OCI-LY1 (cell line): ENCODE measurements around the gene TRUB1.
"Not testable (repeated sequence)": the region's sequence is repeated elsewhere in the genome, so short reads cannot be mapped to it uniquely, and the experiment has no call there.

Source experiments
- EZH2 ChIP-seq: fragments of 200-600 bp; sonication (generic), shearing (Covaris generic); IDR thresholded peaks from 2 replicates; pipeline ENCODE4 v1.8.0; 2017; ENCODE audit warnings: borderline replicate concordance, mixed run types, mild to moderate bottlenecking, antibody characterized with exemption, low read length, moderate library complexity, mixed read lengths
- TF ChIP-seq, protein P1 (sequence below): fragments of 200-600 bp; sonication (generic), shearing (Covaris generic); IDR thresholded peaks from 2 replicates; pipeline ENCODE4 v1.5.1; 2017; ENCODE audit warnings: mild to moderate bottlenecking, antibody characterized with exemption, low read length, moderate library complexity, mixed read lengths

DNA sequence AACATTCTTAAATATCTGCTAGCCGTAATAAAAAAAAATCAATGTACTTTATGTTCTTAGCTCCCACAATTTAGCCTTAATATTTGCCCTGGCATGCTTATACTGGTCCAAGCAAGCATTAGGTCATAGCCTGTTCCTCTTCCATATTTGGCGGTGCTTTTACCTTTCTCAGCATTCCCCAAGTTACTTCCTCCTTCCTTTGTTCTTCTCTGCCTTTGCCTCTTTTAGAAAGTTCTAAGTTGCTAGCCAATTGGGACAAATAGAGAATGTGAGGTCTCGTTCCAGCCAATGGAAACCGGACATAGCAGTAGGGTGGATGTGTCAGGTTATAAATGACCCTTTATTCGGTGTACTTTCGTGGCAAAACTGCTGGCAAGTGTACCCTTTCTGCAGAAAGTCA lies 41.0 kb upstream of the TRUB1 start:
- TF ChIP-seq, protein P1, sequence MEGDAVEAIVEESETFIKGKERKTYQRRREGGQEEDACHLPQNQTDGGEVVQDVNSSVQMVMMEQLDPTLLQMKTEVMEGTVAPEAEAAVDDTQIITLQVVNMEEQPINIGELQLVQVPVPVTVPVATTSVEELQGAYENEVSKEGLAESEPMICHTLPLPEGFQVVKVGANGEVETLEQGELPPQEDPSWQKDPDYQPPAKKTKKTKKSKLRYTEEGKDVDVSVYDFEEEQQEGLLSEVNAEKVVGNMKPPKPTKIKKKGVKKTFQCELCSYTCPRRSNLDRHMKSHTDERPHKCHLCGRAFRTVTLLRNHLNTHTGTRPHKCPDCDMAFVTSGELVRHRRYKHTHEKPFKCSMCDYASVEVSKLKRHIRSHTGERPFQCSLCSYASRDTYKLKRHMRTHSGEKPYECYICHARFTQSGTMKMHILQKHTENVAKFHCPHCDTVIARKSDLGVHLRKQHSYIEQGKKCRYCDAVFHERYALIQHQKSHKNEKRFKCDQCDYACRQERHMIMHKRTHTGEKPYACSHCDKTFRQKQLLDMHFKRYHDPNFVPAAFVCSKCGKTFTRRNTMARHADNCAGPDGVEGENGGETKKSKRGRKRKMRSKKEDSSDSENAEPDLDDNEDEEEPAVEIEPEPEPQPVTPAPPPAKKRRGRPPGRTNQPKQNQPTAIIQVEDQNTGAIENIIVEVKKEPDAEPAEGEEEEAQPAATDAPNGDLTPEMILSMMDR = not testable (repeated sequence)
- TF ChIP-seq EZH2 = not testable (repeated sequence)
